Upper lobe of right lung (tissue), 1 donor: Measurements from ENCODE around the gene PTER. TPM values are rescaled to one million over a fixed set of nuclear protein-coding genes. Genes with fewer than 3 reads are reported as not detected.

ENCODE experiments used
- ATAC-seq: fragments of 200-7000 bp; cut with Tn5 transposase; one replicate; pipeline ENCODE4 v1.9.1; 2020; ENCODE audit warnings: mild to moderate bottlenecking, moderate library complexity
- DNase-seq: peaks from one replicate; pipeline ENCODE4 v3.0.0-alpha.2; 2020
- H3K27ac ChIP-seq: fragments of 200-600 bp; one replicate; pipeline ENCODE4 v1.8.0; 2022
- H3K27me3 ChIP-seq: fragments of 200-600 bp; one replicate; pipeline ENCODE4 v1.8.0; 2022; ENCODE audit warnings: mild to moderate bottlenecking
- H3K36me3 ChIP-seq: fragments of 200-600 bp; one replicate; pipeline ENCODE4 v1.8.0; 2022
- H3K4me1 ChIP-seq: fragments of 200-600 bp; one replicate; pipeline ENCODE4 v1.8.0; 2022
- H3K4me3 ChIP-seq: fragments of 200-600 bp; one replicate; pipeline ENCODE4 v1.8.0; 2022; ENCODE audit warnings: mild to moderate bottlenecking
- H3K9me3 ChIP-seq: fragments of 200-600 bp; one replicate; pipeline ENCODE4 v1.8.0; 2022
- intact Hi-C: fragments of 100-400 bp; cut with DNase I; formaldehyde crosslinking; loops from one replicate; pipeline ENCODE4 v1.11.0; 2022
- long read RNA-seq: library from polyadenylated mRNA; unstranded; transcript quantifications from one replicate; pipeline ENCODE4 v2.0.0, GENCODE V29; 2021
- total RNA-seq: library from RNA; stranded (reverse); fragmentation: NEBNext Ultra II Directional; extraction: Animal tissue kit (Norgen Biotek cat#: 25700); gene quantifications from one replicate; pipeline ENCODE4 v1.2.1, GENCODE V29; 2021
- TF ChIP-seq, protein P1 (sequence below): fragments of 200-600 bp; IDR thresholded peaks from one replicate; pipeline ENCODE4 v1.8.0; 2022; ENCODE audit warnings: antibody characterized with exemption
- donor health status: DM: no; HTN: yes; CAD: no; lungs with severe emphysema.

Gene PTER
- total RNA-seq = 18.1 TPM
- long read RNA-seq, transcript PTER-205 (5 exons, 1,203 nt) = major isoform, 12 of 24 reads
- long read RNA-seq, partial matches to known transcripts = 0 of 24 reads
- long read RNA-seq, other reads (novel, unspliced or antisense) = 10 of 24 reads

- intact Hi-C loops = no loop called here
- Histone ChIP-seq H3K27ac (peak within 1 kb of the TSS; percentile 85), H3K9me3 (no peaks in the 10 kb centered on the region), H3K36me3 (no peaks in the 10 kb centered on the region), H3K27me3 (no peaks in the 10 kb centered on the region), H3K4me3 (peak within 1 kb of the TSS; percentile 70), H3K4me1 (peaks cover 26% of the 10 kb centered on the region)
- DNase-seq (peak; percentile 99), ATAC-seq (peak; percentile 99)
- TF ChIP-seq, protein P1, sequence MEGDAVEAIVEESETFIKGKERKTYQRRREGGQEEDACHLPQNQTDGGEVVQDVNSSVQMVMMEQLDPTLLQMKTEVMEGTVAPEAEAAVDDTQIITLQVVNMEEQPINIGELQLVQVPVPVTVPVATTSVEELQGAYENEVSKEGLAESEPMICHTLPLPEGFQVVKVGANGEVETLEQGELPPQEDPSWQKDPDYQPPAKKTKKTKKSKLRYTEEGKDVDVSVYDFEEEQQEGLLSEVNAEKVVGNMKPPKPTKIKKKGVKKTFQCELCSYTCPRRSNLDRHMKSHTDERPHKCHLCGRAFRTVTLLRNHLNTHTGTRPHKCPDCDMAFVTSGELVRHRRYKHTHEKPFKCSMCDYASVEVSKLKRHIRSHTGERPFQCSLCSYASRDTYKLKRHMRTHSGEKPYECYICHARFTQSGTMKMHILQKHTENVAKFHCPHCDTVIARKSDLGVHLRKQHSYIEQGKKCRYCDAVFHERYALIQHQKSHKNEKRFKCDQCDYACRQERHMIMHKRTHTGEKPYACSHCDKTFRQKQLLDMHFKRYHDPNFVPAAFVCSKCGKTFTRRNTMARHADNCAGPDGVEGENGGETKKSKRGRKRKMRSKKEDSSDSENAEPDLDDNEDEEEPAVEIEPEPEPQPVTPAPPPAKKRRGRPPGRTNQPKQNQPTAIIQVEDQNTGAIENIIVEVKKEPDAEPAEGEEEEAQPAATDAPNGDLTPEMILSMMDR = no peak
Observed at GRCh38 chr10:16436758-16437539, at the start of gene PTER. Gene PTER, plus strand, starts transcription at chr10:16437010. Its CDS starts 47,375 bp downstream, at chr10:16484385.

GRCh38 chr10:16392531-16393069, 44.2 kb upstream of the PTER start:
- ATAC-seq = no peak
- DNase-seq = no peak
- no peaks in the 10 kb centered on the region for H3K9me3 ChIP-seq
- no peak overlapping the region for H3K4me3 ChIP-seq
- no peaks in the 10 kb centered on the region for H3K27me3 ChIP-seq
- intact Hi-C loops = no loop called here
- TF ChIP-seq, protein P1 = no peak
- H3K4me1 ChIP-seq = no peaks in the 10 kb centered on the region
- no peaks in the 10 kb centered on the region for H3K36me3 ChIP-seq
- no peak overlapping the region for H3K27ac ChIP-seq

DNA sequence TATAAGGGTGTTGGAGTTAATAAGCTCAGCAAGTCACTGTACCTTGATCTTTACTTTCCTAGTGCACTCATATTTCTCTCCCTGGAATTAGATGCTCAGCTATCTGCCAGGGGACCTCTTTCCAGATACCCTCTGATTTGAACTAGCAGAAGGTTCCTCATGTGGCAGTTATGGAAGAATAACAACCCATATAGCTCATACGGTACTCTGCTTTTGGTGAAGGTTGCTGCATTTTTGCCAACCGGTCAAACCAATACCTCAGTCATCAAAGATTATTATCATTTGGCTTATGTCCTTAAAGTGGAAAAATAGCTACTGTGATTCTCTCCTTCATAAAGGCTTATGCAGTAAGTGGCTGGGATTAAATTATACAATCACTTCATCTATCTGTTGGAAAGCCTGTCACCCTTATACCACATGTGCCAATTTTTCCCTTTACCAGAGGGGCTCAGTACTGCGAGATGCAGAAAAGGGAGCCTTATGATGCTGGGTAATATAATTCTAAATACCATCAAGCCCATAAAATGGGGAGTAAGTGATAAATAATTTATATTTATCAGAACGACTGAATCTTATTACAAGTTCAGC, 43.4 kb upstream of the PTER start:
- H3K4me3 ChIP-seq = no peak overlapping the region
- no peak overlapping the region for H3K27ac ChIP-seq
- H3K4me1 ChIP-seq = no peaks in the 10 kb centered on the region
- no peaks in the 10 kb centered on the region for H3K27me3 ChIP-seq
- TF ChIP-seq, protein P1 = no peak
- intact Hi-C loops = no loop called here
- H3K9me3 ChIP-seq = no peaks in the 10 kb centered on the region
- no peaks in the 10 kb centered on the region for H3K36me3 ChIP-seq
- ATAC-seq (no peak), DNase-seq (no peak)

DNA sequence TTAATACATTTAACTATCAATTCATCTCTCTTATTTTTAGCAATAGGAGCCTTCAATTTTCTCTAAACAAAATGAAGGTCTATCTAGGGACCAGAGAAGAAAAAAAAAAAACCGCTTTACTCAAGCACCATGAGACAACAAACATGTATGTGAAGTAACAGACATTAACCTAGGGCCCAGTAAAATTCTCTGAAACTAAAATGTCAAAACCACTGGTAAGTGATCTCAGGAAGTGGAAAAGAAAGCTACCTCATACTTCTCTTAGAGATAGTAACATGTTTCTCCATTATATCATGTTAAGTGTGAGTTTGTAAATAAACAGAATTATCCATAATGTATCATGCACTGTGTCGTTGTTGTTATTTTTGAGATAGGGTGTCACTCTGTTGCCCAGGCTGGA, 35.4 kb upstream of the PTER start:
- TF ChIP-seq, protein P1 = no peak
- Histone ChIP-seq H3K27ac (no peak overlapping the region), H3K4me1 (no peaks in the 10 kb centered on the region), H3K27me3 (no peaks in the 10 kb centered on the region), H3K36me3 (no peaks in the 10 kb centered on the region), H3K4me3 (no peak overlapping the region), H3K9me3 (no peaks in the 10 kb centered on the region)
- intact Hi-C loops = no loop called here
- ATAC-seq = no peak
- no peak for DNase-seq

DNA sequence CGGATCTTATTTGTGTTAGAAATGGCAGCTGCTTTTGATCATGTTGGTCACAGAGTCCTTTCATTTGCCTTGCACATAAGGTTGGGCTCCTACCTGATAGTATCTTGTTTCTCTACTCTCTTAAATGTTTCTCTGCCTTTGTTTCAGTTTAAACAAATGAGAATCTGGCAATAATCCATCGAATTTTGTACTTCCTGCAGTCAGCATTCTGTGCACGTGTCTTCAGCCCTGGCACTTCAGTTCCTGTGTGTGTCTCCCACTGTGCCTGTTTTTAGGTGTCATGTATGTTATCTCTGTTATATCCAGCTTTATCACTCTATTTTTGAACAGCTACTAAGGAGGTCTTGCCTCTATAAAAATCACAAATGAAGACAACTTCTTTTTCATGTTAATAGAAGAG, 28.4 kb upstream of the PTER start:
- ATAC-seq (no peak), DNase-seq (no peak)
- H3K27me3 ChIP-seq = no peaks in the 10 kb centered on the region
- H3K9me3 ChIP-seq = no peaks in the 10 kb centered on the region
- H3K4me3 ChIP-seq = no peak overlapping the region
- TF ChIP-seq, protein P1 = no peak
- intact Hi-C loops = no loop called here
- H3K4me1 ChIP-seq = no peaks in the 10 kb centered on the region
- no peak overlapping the region for H3K27ac ChIP-seq
- H3K36me3 ChIP-seq = no peaks in the 10 kb centered on the region
